ENCODE data around the gene MTUS2. TPM values are rescaled to one million over a fixed set of nuclear protein-coding genes. Genes with fewer than 3 reads are reported as not detected.

Gene MTUS2
- total RNA-seq, 1 experiment from 2014 or later = 0.11 TPM

DNA sequence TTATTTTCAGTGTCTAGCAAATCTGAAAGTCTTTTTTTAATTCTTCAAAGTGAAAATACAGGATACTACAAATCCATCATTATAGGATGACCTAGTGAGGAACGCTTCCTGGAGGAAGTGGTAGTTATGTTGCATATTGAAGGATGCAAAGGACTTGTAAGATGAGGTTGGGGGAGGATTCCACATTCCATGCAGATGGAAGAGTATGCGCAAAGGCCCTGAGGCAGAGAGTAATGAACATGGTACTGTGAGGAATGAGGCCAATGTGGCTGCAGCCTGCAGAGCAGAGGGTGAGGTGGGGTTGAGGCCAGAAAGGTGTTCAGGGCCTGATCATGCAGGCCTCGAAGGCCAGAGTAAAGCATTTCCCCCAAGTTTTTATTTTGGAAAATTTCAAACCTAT lies 202.8 kb downstream of the MTUS2 start:
- TF ChIP-seq, protein P1, sequence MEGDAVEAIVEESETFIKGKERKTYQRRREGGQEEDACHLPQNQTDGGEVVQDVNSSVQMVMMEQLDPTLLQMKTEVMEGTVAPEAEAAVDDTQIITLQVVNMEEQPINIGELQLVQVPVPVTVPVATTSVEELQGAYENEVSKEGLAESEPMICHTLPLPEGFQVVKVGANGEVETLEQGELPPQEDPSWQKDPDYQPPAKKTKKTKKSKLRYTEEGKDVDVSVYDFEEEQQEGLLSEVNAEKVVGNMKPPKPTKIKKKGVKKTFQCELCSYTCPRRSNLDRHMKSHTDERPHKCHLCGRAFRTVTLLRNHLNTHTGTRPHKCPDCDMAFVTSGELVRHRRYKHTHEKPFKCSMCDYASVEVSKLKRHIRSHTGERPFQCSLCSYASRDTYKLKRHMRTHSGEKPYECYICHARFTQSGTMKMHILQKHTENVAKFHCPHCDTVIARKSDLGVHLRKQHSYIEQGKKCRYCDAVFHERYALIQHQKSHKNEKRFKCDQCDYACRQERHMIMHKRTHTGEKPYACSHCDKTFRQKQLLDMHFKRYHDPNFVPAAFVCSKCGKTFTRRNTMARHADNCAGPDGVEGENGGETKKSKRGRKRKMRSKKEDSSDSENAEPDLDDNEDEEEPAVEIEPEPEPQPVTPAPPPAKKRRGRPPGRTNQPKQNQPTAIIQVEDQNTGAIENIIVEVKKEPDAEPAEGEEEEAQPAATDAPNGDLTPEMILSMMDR (conservative IDR thresholded peaks at IDR 0.05; ENCODE audit: low read depth, low read length) = no peak
- no peak for TF ChIP-seq EZH2 (IDR thresholded peaks at IDR 0.05; ENCODE audit: borderline replicate concordance, low read depth, low read length, poor library complexity, severe bottlenecking)
- Histone ChIP-seq H3K27me3 (replicated peaks; ENCODE audit: insufficient read depth, low read depth, low read length, poor library complexity) (no peaks in the 10 kb centered on the region), H3K27ac (ENCODE audit: low read depth, low read length, poor library complexity, severe bottlenecking) (no peak overlapping the region), H3K4me1 (ENCODE audit: insufficient read depth, low read length, poor library complexity, severe bottlenecking) (no peaks in the 10 kb centered on the region), H3K4me3 (ENCODE audit: low read depth, low read length, poor library complexity, severe bottlenecking) (no peak overlapping the region), H3K9me3 (ENCODE audit: low read depth, low read length, poor library complexity, severe bottlenecking) (no peaks in the 10 kb centered on the region), H3K36me3 (ENCODE audit: insufficient read depth, low read length, poor library complexity, severe bottlenecking) (no peaks in the 10 kb centered on the region)
- no TSS peak for BruUV-seq (replicated peaks)
- DNase-seq (ENCODE audit: low spot score) = no peak
- intact Hi-C loops (cut with micrococcal nuclease; ENCODE audit: unreplicated experiment) = no loop called here
- ChIA-PET CTCF (no interaction called here), POLR2A (ENCODE audit: low non-redundant PET) (no interaction called here)

DNA sequence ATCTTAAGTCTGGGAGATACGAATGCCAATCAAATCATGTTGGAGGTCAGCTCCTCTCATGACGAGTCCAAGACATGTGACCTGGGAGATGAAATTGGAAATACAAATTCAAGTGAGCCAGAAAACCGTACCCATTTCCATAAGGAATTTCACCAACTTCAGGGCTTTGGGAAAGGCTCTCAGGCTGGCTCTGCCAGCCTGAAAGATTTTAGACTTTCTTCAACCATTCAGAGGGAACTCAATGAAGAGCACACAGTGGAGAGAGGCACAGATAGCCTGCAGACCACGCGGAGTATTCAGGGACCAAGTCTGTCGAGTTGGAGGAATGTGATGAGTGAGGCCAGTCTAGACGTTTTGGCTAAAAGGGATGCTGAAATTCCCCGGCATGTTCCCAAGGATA lies 204.6 kb downstream of the MTUS2 start:
- Histone ChIP-seq H3K27me3 (replicated peaks; ENCODE audit: insufficient read depth, low read depth, low read length, poor library complexity) (no peaks in the 10 kb centered on the region), H3K36me3 (ENCODE audit: insufficient read depth, low read length, poor library complexity, severe bottlenecking) (no peaks in the 10 kb centered on the region), H3K4me1 (ENCODE audit: insufficient read depth, low read length, poor library complexity, severe bottlenecking) (no peaks in the 10 kb centered on the region), H3K9me3 (ENCODE audit: low read depth, low read length, poor library complexity, severe bottlenecking) (no peaks in the 10 kb centered on the region), H3K27ac (ENCODE audit: low read depth, low read length, poor library complexity, severe bottlenecking) (no peak overlapping the region), H3K4me3 (ENCODE audit: low read depth, low read length, poor library complexity, severe bottlenecking) (no peak overlapping the region)
- TF ChIP-seq EZH2 (IDR thresholded peaks at IDR 0.05; ENCODE audit: borderline replicate concordance, low read depth, low read length, poor library complexity, severe bottlenecking) = no peak
- TF ChIP-seq, protein P1 (conservative IDR thresholded peaks at IDR 0.05; ENCODE audit: low read depth, low read length) = no peak
- ChIA-PET CTCF (no interaction called here), POLR2A (ENCODE audit: low non-redundant PET) (no interaction called here)
- BruUV-seq (replicated peaks) = no TSS peak
- no peak for DNase-seq (ENCODE audit: low spot score)
- intact Hi-C loops (cut with micrococcal nuclease; ENCODE audit: unreplicated experiment) = no loop called here

DNA sequence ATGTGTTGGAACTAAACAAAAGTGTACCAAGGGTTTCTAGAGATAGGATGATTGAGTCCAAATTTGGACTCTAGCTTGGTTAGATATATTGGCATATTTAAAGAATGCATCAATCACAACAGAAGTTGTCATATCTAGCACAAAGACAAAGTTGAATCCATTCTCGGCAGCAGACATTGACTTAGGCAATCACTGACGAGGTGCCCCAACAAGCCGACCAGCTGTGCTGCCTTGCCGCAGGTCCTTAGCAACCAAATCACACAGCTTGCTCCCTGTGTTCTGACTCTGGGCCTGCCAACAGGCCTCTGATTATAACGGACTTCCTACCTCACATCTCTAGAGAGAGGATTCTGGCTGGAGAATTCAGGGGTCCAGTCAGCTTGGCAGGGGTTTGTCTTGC lies 208.7 kb downstream of the MTUS2 start:
- ChIA-PET POLR2A (ENCODE audit: low non-redundant PET) (no interaction called here), CTCF (no interaction called here)
- Histone ChIP-seq H3K4me3 (ENCODE audit: low read depth, low read length, poor library complexity, severe bottlenecking) (no peak overlapping the region), H3K4me1 (ENCODE audit: insufficient read depth, low read length, poor library complexity, severe bottlenecking) (no peaks in the 10 kb centered on the region), H3K27me3 (replicated peaks; ENCODE audit: insufficient read depth, low read depth, low read length, poor library complexity) (no peaks in the 10 kb centered on the region), H3K27ac (ENCODE audit: low read depth, low read length, poor library complexity, severe bottlenecking) (no peak overlapping the region), H3K9me3 (ENCODE audit: low read depth, low read length, poor library complexity, severe bottlenecking) (no peaks in the 10 kb centered on the region), H3K36me3 (ENCODE audit: insufficient read depth, low read length, poor library complexity, severe bottlenecking) (no peaks in the 10 kb centered on the region)
- no TSS peak for BruUV-seq (replicated peaks)
- TF ChIP-seq, protein P1 (conservative IDR thresholded peaks at IDR 0.05; ENCODE audit: low read depth, low read length) = no peak
- no peak for TF ChIP-seq EZH2 (IDR thresholded peaks at IDR 0.05; ENCODE audit: borderline replicate concordance, low read depth, low read length, poor library complexity, severe bottlenecking)
- intact Hi-C loops (cut with micrococcal nuclease; ENCODE audit: unreplicated experiment) = no loop called here
- DNase-seq (ENCODE audit: low spot score) = no peak
